ENCODE measurements around the gene MACROD2. TPM values are rescaled to one million over a fixed set of nuclear protein-coding genes. Genes with fewer than 3 reads are reported as not detected.

The MACROD2 gene
- polyA plus RNA-seq, 1 experiment, result 0.47 TPM

- no peak for TF ChIP-seq CTCF (IDR thresholded peaks at IDR 0.05; ENCODE audit: insufficient read depth, low read depth, low read length)
- DNase-seq (ENCODE audit: low read depth), result peak; percentile 49
- ChIA-PET POLR2A (no interaction called here), CTCF (interaction anchor here (1.4 kb wide), 1 partner anchor 26 kb away, joined by 3 read pairs; no protein-coding TSS in a partner anchor)
- Histone ChIP-seq H3K36me3 (ENCODE audit: control insufficient read depth, insufficient read depth, low read length) (no peaks in the 10 kb centered on the region), H3K4me3 (ENCODE audit: low read depth, low read length) (no peak overlapping the region), H3K27me3 (ENCODE audit: control insufficient read depth, insufficient read depth, low read length) (no peaks in the 10 kb centered on the region)
Measured at GRCh38 chr20:14234666-14235295, 239.5 kb downstream of the MACROD2 start.

- TF ChIP-seq CTCF (IDR thresholded peaks at IDR 0.05; ENCODE audit: insufficient read depth, low read depth, low read length), result no peak
- Histone ChIP-seq H3K27me3 (ENCODE audit: control insufficient read depth, insufficient read depth, low read length) (no peaks in the 10 kb centered on the region), H3K36me3 (ENCODE audit: control insufficient read depth, insufficient read depth, low read length) (no peaks in the 10 kb centered on the region), H3K4me3 (ENCODE audit: low read depth, low read length) (no peak overlapping the region)
- ChIA-PET POLR2A (no interaction called here), CTCF (interaction anchor here (0.8 to 1.4 kb wide), 2 partner anchors 25 to 44 kb away, joined by 3 read pairs; no protein-coding TSS in a partner anchor)
- peak; percentile 65 for DNase-seq (ENCODE audit: low read depth)
Measured at GRCh38 chr20:14235355-14235754, 240.0 kb downstream of the MACROD2 start.

GRCh38 chr20:14245368-14245970, 250.2 kb downstream of the MACROD2 start:
- CTCF ChIA-PET, result interaction anchor here (0.8 to 1.6 kb wide), 7 partner anchors 10 to 51 kb away, joined by 3 to 4 read pairs (median 4); no protein-coding TSS in a partner anchor
- no peak overlapping the region for H3K4me3 ChIP-seq (ENCODE audit: low read depth, low read length)
- no peaks in the 10 kb centered on the region for H3K36me3 ChIP-seq (ENCODE audit: control insufficient read depth, insufficient read depth, low read length)
- TF ChIP-seq CTCF (IDR thresholded peaks at IDR 0.05; ENCODE audit: insufficient read depth, low read depth, low read length), result no peak
- no peaks in the 10 kb centered on the region for H3K27me3 ChIP-seq (ENCODE audit: control insufficient read depth, insufficient read depth, low read length)
- POLR2A ChIA-PET, result interaction anchor here (0.6 to 1.0 kb wide), 2 partner anchors 12 to 234 kb away, joined by 3 to 5 read pairs; no protein-coding TSS in a partner anchor
- no peak for DNase-seq (ENCODE audit: low read depth)

- TF ChIP-seq CTCF (IDR thresholded peaks at IDR 0.05; ENCODE audit: insufficient read depth, low read depth, low read length), result no peak
- no peaks in the 10 kb centered on the region for H3K27me3 ChIP-seq (ENCODE audit: control insufficient read depth, insufficient read depth, low read length)
- H3K36me3 ChIP-seq (ENCODE audit: control insufficient read depth, insufficient read depth, low read length), result no peaks in the 10 kb centered on the region
- ChIA-PET CTCF (interaction anchor here (0.7 to 1.6 kb wide), 3 partner anchors 16 to 114 kb away, joined by 3 to 6 read pairs (median 3); no protein-coding TSS in a partner anchor), POLR2A (interaction anchor here (0.6 kb wide), 1 partner anchor 519 kb away, joined by 3 read pairs; no protein-coding TSS in a partner anchor)
- DNase-seq (ENCODE audit: low read depth), result no peak
- no peak overlapping the region for H3K4me3 ChIP-seq (ENCODE audit: low read depth, low read length)
Measured at GRCh38 chr20:14259689-14260088, 264.4 kb downstream of the MACROD2 start.

GRCh38 chr20:14260367-14260766, 265.1 kb downstream of the MACROD2 start:
- ChIA-PET POLR2A (no interaction called here), CTCF (interaction anchor here (0.8 to 2.4 kb wide), 3 partner anchors 18 to 71 kb away, joined by 3 to 7 read pairs (median 3); no protein-coding TSS in a partner anchor)
- Histone ChIP-seq H3K4me3 (ENCODE audit: low read depth, low read length) (no peak overlapping the region), H3K36me3 (ENCODE audit: control insufficient read depth, insufficient read depth, low read length) (no peaks in the 10 kb centered on the region), H3K27me3 (ENCODE audit: control insufficient read depth, insufficient read depth, low read length) (no peaks in the 10 kb centered on the region)
- DNase-seq (ENCODE audit: low read depth), result no peak
- no peak for TF ChIP-seq CTCF (IDR thresholded peaks at IDR 0.05; ENCODE audit: insufficient read depth, low read depth, low read length)

All from BJ (cell line).